GDM1 (cell line): ENCODE data around the gene SLC9A5.

Source experiments
- DNase-seq: peaks from one replicate; lab custom pipeline; 2025; lab: John Stamatoyannopoulos, UW

Gene SLC9A5

GRCh38 chr16:67213197-67214019, 35.4 kb upstream of the SLC9A5 start:
- DNase-seq = no peak

- DNase-seq = no peak
Measured at GRCh38 chr16:67215706-67216105, 33.1 kb upstream of the SLC9A5 start.

DNA sequence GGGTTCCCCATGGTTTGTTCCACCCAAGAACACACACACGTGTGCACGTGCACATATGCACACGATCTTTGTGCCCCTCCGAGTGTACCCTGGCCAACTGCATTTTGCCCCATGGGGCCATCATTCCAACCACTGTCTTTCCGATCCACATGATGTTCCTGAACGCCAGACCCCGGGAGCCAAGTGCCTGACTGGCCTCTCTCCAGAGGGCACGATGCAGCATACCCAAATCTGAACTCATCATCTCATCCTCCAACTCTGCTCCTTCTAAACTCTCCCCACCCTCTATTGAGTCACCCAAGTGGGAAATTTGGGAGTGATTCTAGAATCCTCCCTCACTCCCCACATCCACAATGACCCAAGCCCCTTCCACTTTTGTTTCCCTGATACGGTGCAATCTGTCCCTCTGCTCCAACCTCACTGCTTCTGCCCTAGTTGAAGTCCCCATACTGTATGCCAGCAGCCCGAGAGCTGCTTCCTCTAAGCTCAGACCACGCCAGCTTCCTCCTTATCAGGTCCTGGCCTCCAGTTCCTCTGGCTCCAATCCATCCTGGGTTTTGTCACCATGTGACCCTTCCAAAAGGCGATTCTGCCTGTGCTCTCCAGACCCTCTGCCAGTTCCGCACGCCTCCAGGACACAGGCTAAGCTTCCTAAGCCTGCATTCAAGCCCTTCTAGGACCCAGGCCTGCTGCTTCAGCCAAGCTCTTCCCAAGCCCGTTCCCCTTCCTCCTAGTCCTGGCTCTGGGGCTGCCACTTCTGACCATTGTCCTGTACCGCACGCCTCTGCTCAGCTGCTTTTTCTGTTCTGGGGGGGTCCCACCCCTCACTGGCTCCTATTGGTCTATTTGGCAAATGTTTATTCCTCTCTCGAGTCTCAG, 31.9 kb upstream of the SLC9A5 start:
- peak; percentile 61 for DNase-seq

DNA sequence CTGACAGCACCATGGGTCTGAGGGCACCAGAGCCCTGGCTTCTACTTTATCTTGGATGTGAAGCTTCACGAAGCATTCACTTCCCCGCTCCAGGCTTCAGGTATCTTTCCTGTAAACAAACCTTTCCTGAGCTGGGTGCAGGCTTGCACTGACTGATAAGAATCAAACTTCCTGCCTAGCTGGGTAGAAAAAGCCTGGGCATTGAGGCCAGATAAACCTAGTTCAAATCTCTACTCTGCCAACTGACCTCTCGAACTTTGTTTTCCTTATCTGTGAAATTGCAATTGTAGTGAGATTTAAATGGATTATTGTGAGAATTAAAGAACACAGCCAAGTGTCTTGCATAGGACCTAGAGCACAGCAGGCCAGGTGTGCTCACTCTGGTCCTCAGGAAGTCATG, 24.8 kb upstream of the SLC9A5 start:
- DNase-seq = no peak

- no peak for DNase-seq
Measured at GRCh38 chr16:67226295-67226803, 22.4 kb upstream of the SLC9A5 start.

GRCh38 chr16:67226804-67227566, 21.8 kb upstream of the SLC9A5 start, which contains the start of gene TMEM208:
Gene TMEM208 (plus strand): TSS chr16:67227130. CDS start chr16:67227219, 89 bp downstream.
- peak; percentile 91 for DNase-seq

DNA sequence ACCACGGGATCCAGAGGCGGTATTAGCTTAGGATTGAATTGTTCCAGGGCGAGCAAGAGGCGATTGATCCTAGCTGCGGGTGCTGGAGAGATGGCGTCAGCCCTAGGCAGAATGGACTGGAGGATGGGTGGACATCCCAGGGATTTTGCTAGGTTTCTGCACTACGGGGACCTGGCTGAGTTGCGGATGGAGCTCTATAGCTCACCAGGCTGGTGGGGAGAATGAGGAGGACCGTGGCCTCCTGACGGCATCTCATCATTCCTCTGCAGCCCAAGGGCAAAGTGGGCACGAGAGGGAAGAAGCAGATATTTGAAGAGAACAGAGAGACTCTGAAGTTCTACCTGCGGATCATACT, 21.2 kb upstream of the SLC9A5 start:
- DNase-seq = no peak

- no peak for DNase-seq
Measured at GRCh38 chr16:67228034-67228785, 20.6 kb upstream of the SLC9A5 start.

DNA sequence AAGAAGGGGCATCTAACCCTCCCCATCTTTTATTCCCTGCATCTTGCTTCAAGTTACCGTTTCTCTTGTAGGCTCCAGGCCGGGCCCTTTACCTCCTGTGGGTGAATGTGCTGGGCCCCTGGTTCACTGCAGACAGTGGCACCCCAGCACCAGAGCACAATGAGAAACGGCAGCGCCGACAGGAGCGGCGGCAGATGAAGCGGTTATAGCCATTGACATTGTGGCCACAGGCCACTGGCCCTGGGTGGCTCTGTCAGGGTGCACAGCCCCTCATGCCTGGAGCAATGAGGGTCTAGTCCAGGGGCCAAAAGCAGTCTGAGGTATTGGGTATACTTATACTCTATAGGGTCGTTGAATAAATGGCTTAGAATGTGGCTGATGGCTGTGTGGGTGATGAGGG, 19.9 kb upstream of the SLC9A5 start:
- no peak for DNase-seq

DNA sequence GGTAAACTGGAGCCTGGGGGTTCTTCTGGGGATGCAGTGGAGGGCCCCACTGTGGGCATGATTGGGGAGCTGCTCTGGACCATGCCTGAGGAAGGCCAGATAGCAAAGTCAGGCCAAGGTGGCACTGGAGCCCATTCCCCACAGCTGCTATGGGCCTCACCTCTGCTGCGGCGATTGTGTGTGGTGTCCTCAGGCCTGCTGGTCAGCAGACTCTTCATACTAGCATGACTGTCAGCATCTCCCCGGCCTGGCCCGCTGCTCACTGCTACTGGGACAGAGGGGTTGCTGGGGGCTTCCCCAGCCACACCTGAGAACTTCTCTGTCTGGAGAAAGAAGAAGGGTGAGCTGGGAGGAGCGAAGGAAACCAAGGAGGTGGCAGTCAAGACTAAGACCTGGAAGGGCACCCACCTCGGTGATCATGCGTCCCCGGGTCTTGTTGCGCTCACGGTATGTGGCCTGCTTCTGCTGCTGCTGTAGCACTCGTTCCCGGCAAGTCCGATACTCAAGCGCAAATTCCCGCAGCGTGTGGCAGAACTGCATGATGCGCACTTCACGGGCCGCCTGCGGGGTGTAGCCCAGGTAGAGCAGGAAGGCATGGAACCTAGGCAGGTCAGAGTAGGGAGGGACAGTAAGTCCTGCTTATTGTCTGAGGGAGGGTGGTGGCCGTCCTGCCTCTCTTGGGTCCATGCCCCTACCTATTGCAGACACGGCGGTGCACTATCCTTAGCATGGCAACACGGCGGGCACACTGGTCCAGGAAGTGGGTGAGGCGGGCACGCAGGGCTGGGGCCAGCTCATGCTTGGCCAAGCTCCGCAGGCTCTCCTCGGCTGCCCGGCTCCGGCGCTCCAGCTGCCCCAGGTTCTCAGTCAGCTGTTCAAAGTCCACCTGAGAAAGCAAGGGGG, 18.6 kb upstream of the SLC9A5 start:
- DNase-seq = no peak

GRCh38 chr16:67230809-67231660, 17.7 kb upstream of the SLC9A5 start:
- no peak for DNase-seq

GRCh38 chr16:67233596-67233995, 15.2 kb upstream of the SLC9A5 start:
- DNase-seq = no peak

DNA sequence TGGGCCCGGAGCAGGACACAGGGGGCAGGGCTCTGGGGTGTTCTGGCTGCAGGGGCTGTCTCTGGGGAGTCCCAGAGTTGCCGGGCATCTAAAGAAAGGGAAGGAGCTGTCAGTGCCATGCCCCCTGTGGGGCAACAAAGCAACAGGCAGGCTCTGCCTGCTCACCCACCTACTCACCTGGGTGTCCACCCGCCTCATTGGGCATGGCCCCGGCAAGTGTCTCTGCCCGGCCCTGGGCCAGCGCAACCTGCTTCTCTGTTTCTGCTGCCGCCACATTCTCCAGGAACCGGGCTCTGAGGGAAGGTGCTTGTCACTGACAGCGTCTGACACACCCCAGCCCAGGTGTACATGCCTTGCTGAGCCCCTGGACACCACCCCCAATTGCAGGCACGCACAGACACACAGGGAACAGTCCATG, 14.6 kb upstream of the SLC9A5 start:
- DNase-seq = no peak

- DNase-seq = no peak
Measured at GRCh38 chr16:67235816-67236562, 12.8 kb upstream of the SLC9A5 start.

DNA sequence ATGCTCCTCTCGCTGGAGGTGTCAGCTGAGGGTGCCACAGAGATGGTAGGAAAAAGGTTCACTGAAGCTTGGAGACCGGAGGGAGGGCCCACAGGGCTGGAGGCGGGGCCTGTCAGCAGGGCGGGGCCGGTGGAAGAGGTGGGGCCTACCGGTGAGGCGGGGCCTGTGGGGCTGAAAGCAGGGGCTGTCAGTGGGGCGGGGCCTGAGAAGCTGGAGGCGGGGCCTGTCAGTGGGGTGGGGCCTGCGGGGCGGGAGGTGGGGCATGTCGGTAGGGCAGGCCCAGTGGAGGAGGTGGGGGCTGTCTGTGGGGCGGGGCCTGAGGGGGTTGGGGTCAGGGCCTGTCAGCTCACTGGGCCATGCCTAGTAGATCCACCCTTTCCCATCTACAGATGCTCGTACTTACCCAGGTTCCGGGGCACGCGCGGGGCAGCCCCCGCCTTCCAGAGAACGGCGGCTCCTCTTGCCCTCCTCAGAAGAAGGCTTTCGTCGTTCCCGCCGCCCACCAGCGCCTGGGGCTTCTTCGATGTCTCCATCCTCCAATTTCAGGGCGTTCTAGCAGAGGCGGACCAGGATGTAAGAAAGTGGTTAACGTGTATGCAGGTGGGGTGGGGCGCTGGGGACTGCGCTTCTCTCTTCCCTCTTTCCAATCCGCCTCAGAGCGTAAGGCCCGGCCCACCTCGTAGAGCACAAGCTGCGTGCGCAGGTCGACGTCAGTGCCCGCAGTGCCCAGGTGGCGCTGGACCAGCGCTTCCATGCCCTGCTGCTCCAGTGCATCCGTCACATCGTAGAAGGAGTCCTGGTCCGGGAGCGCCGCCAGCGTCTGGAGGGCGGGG, 12.0 kb upstream of the SLC9A5 start:
- peak; percentile 2 for DNase-seq

- DNase-seq = no peak
Measured at GRCh38 chr16:67237396-67238277, 11.1 kb upstream of the SLC9A5 start.

GRCh38 chr16:67238278-67238575, 10.6 kb upstream of the SLC9A5 start:
- DNase-seq = no peak
